ENCODE measurements around the gene MED8. TPM values are rescaled to one million over a fixed set of nuclear protein-coding genes. Genes with fewer than 3 reads are reported as not detected.
A peak's percentile ranks its signal among the peaks of the same experiment; 100 is the strongest.

MED8 gene
- total and polyA plus RNA-seq, 9 of the 15 experiments (the other 6 are each of a cell fraction or from before 2014, with no cell fraction given), result 23.0 to 120 (median 56.4) TPM

DNA sequence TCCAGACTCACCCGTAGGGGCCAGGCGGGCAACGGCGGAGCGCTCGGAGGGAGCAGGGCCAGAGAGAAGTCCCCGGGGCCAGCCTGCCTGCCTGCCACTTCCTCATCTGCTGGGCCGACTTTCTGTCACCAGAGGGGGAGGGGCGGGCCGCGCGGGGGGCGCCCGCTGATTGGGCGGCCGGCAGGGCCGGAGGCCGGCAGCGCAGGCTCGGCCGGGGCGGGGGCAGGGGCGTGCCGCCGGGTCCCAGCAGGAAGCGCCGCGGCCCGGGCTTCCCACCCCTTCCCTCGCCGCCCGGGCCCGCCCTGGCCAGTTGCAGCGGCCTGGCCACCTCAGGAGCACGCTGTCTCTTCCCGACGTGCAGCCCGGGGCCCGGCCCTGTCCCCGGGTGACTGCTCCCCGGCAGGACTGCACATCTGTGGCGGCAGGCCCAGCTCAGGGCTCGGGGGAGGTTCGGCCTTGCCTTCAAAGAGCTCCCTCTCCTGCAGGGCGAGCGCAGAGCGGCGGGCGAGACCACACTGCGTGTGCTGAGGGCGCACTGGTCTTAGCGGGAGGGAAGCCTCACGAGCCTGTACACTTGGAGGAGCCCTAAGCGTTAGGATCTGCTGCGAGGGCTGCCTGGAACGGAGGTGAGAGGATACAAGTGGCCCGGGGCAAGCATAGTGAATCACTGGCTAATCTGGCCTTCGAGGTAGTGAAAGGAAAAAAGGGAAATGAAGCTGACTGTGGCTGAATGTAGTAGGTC lies 21.5 kb downstream of the MED8 start, which contains the start of gene ELOVL1 (continued):
- TF ChIP-seq TEAD2 (tag; IDR thresholded peaks at IDR 0.05) (no peak), BMI1 (IDR thresholded peaks at IDR 0.05; ENCODE audit: low read length) (no peak), XRCC5 (IDR thresholded peaks at IDR 0.05; ENCODE audit: low read depth, low read length) (no peak), NCOA4 (IDR thresholded peaks at IDR 0.05; ENCODE audit: partially characterized antibody) (no peak), RBM15 (IDR thresholded peaks at IDR 0.05; ENCODE audit: insufficient read depth, low read length) (no peak), ZNF282 (CRISPR knock-in tag; IDR thresholded peaks at IDR 0.05) (0 out of 2 replicates have a peak, but pooled peaks have one; percentile 30), ARHGAP35 (IDR thresholded peaks at IDR 0.05; ENCODE audit: partially characterized antibody) (no peak), NR2C1 (IDR thresholded peaks at IDR 0.05) (no peak), NR2C1 (tag; IDR thresholded peaks at IDR 0.05) (0 out of 2 replicates have a peak, but pooled peaks have one; percentile 6), POLR2AphosphoS5 (IDR thresholded peaks at IDR 0.05; ENCODE audit: control insufficient read depth, insufficient read depth, low read depth, low read length) (peak; percentile 84; the same call in 1 of the 2 replicates), ZNF583 (CRISPR knock-in tag; IDR thresholded peaks at IDR 0.05) (peak; percentile 71; the same call in 1 of the 2 replicates), KLF1 (tag; IDR thresholded peaks at IDR 0.05) (peak; percentile 86; the same call in 1 of the 2 replicates), E2F8 (IDR thresholded peaks at IDR 0.05; ENCODE audit: low read depth, partially characterized antibody) (peak; percentile 38)
- TF ChIP-seq, protein P1, sequence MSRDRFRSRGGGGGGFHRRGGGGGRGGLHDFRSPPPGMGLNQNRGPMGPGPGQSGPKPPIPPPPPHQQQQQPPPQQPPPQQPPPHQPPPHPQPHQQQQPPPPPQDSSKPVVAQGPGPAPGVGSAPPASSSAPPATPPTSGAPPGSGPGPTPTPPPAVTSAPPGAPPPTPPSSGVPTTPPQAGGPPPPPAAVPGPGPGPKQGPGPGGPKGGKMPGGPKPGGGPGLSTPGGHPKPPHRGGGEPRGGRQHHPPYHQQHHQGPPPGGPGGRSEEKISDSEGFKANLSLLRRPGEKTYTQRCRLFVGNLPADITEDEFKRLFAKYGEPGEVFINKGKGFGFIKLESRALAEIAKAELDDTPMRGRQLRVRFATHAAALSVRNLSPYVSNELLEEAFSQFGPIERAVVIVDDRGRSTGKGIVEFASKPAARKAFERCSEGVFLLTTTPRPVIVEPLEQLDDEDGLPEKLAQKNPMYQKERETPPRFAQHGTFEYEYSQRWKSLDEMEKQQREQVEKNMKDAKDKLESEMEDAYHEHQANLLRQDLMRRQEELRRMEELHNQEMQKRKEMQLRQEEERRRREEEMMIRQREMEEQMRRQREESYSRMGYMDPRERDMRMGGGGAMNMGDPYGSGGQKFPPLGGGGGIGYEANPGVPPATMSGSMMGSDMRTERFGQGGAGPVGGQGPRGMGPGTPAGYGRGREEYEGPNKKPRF (IDR thresholded peaks at IDR 0.05; ENCODE audit: low read depth, low read length), result no peak
- TF ChIP-seq, protein P2, sequence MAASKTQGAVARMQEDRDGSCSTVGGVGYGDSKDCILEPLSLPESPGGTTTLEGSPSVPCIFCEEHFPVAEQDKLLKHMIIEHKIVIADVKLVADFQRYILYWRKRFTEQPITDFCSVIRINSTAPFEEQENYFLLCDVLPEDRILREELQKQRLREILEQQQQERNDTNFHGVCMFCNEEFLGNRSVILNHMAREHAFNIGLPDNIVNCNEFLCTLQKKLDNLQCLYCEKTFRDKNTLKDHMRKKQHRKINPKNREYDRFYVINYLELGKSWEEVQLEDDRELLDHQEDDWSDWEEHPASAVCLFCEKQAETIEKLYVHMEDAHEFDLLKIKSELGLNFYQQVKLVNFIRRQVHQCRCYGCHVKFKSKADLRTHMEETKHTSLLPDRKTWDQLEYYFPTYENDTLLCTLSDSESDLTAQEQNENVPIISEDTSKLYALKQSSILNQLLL (CRISPR knock-in tag; IDR thresholded peaks at IDR 0.05; ENCODE audit: borderline replicate concordance), result no peak
- TF ChIP-seq, protein P3, sequence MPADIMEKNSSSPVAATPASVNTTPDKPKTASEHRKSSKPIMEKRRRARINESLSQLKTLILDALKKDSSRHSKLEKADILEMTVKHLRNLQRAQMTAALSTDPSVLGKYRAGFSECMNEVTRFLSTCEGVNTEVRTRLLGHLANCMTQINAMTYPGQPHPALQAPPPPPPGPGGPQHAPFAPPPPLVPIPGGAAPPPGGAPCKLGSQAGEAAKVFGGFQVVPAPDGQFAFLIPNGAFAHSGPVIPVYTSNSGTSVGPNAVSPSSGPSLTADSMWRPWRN (IDR thresholded peaks at IDR 0.05; ENCODE audit: low read depth), result no peak
- TF ChIP-seq, protein P4, sequence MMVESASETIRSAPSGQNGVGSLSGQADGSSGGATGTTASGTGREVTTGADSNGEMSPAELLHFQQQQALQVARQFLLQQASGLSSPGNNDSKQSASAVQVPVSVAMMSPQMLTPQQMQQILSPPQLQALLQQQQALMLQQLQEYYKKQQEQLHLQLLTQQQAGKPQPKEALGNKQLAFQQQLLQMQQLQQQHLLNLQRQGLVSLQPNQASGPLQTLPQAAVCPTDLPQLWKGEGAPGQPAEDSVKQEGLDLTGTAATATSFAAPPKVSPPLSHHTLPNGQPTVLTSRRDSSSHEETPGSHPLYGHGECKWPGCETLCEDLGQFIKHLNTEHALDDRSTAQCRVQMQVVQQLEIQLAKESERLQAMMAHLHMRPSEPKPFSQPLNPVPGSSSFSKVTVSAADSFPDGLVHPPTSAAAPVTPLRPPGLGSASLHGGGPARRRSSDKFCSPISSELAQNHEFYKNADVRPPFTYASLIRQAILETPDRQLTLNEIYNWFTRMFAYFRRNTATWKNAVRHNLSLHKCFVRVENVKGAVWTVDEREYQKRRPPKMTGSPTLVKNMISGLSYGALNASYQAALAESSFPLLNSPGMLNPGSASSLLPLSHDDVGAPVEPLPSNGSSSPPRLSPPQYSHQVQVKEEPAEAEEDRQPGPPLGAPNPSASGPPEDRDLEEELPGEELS (CRISPR knock-in tag; IDR thresholded peaks at IDR 0.05; ENCODE audit: borderline replicate concordance), result peak; percentile 91; the same call in 1 of the 2 replicates
